GM12878 (cell line): ENCODE results near the gene GATAD2B. TPM values are rescaled to one million over a fixed set of nuclear protein-coding genes. Genes with fewer than 3 reads are reported as not detected.

Experiments used
- ASH2L ChIP-seq: fragments of 300-600, 200-600 bp; sonication (generic); IDR thresholded peaks from 2 replicates; pipeline ENCODE4 v1.6.1; 2017; ENCODE audit warnings: low read depth, mild to moderate bottlenecking, borderline replicate concordance
- EP300 ChIP-seq, 2 experiments: fragments of 150-350 bp in 1 of 2; IDR thresholded peaks; 2 replicates each; pipeline ENCODE4 v1.6.1; 2011 to 2012; ENCODE audit warnings: low read depth in 2 of 2, low read length in 2 of 2, borderline replicate concordance in 1 of 2, improper control_type of control experiment in 1 of 2, inconsistent platforms in 1 of 2; ENCODE audit not compliant: control insufficient read depth in 1 of 2
- IRF5 ChIP-seq: fragments of 450-650 bp; IDR thresholded peaks from 2 replicates; pipeline ENCODE4 v1.6.1; 2017; ENCODE audit warnings: borderline replicate concordance
- MEF2A ChIP-seq: IDR thresholded peaks from 2 replicates; pipeline ENCODE4 v1.6.1; 2011; ENCODE audit warnings: low read depth, mild to moderate bottlenecking, low read length, moderate library complexity; ENCODE audit not compliant: insufficient read depth
- MEF2B ChIP-seq: fragments of 450-650 bp; IDR thresholded peaks from 2 replicates; pipeline ENCODE4 v1.6.1; 2018; ENCODE audit warnings: mild to moderate bottlenecking, moderate library complexity; ENCODE audit not compliant: partially characterized antibody, poor library complexity, severe bottlenecking
- NBN ChIP-seq: fragments of 450-650 bp; IDR thresholded peaks from 2 replicates; pipeline ENCODE4 v1.6.1; 2016
- PML ChIP-seq: IDR thresholded peaks from 2 replicates; pipeline ENCODE4 v1.6.1; 2012; ENCODE audit warnings: low read length, inconsistent platforms
- POLR2AphosphoS5 ChIP-seq: IDR thresholded peaks from 2 replicates; pipeline ENCODE4 v1.6.1; 2011; ENCODE audit warnings: mild to moderate bottlenecking, low read length, inconsistent platforms
- RAD51 ChIP-seq: fragments of 450-650 bp; IDR thresholded peaks from 2 replicates; pipeline ENCODE4 v1.6.1; 2016; ENCODE audit warnings: moderate library complexity, mild to moderate bottlenecking, inconsistent platforms
- REST ChIP-seq: IDR thresholded peaks from 2 replicates; pipeline ENCODE4 v1.6.1; 2012; ENCODE audit warnings: mild to moderate bottlenecking, low read depth, low read length
- RFX5 ChIP-seq: IDR thresholded peaks from 2 replicates; pipeline ENCODE4 v1.6.1; 2011; ENCODE audit warnings: low read depth, low read length, improper control_type of control experiment
- SIN3A ChIP-seq: IDR thresholded peaks from 2 replicates; pipeline ENCODE4 v1.6.1; 2012; ENCODE audit warnings: low read depth, low read length, improper control_type of control experiment
- SMAD5 ChIP-seq: IDR thresholded peaks from 2 replicates; pipeline ENCODE4 v1.6.1; 2016; ENCODE audit warnings: antibody characterized with exemption, low read depth
- SREBF1 ChIP-seq: IDR thresholded peaks from 2 replicates; pipeline ENCODE4 v1.6.1; 2012; ENCODE audit warnings: mild to moderate bottlenecking, low read length
- STAT1 ChIP-seq: fragments of 450-650 bp; conservative IDR thresholded peaks from 2 replicates; pipeline ENCODE4 v1.6.1; 2014; ENCODE audit warnings: antibody characterized with exemption, mild to moderate bottlenecking
- STAT3 ChIP-seq: IDR thresholded peaks from 2 replicates; pipeline ENCODE4 v1.6.1; 2011; ENCODE audit warnings: low read depth, low read length, improper control_type of control experiment
- TAF1 ChIP-seq: IDR thresholded peaks from 2 replicates; pipeline ENCODE4 v1.6.1; 2011; ENCODE audit warnings: mild to moderate bottlenecking, low read depth, low read length, borderline replicate concordance
- WRNIP1 ChIP-seq: IDR thresholded peaks from 2 replicates; pipeline ENCODE4 v1.6.1; 2011; ENCODE audit warnings: low read depth, low read length, improper control_type of control experiment, borderline replicate concordance
- ZBTB11 ChIP-seq: fragments of 450-650 bp; formaldehyde crosslinking; IDR thresholded peaks from 2 replicates; pipeline ENCODE4 v1.5.0; 2022; ENCODE audit warnings: mild to moderate bottlenecking, missing genetic modification characterization
- ZBTB33 ChIP-seq: fragments of 450-650 bp; IDR thresholded peaks from 2 replicates; pipeline ENCODE4 v1.6.1; 2017; ENCODE audit warnings: mild to moderate bottlenecking
- polyA plus RNA-seq, 11 experiments: library from polyadenylated mRNA; depleted of rRNA in 4 of 11; unstranded in 6 of 11; stranded (reverse) in 5 of 11; fragments of >200 nt; fragmentation: Nextera tagmentation in 4 of 11; fragmentation: Illumina TruSeq in 1 of 11; extraction: Ambion mirVana in 4 of 11; extraction: Trizol in 1 of 11; gene quantifications; 1 replicate in 1 of 11; 2 replicates in 10 of 11; pipeline versions ENCODE4 v1.2.1 to v1.2.3, GENCODE V29; 2011 to 2016; ENCODE audit warnings: inconsistent platforms in 2 of 11, missing spikeins in 2 of 11, low read depth in 1 of 11
- total RNA-seq, 4 experiments: library from RNA; depleted of rRNA in 3 of 4; stranded (reverse); fragments of >200 nt in 3 of 4; fragmentation: Illumina TruSeq in 1 of 4; extraction: Trizol in 1 of 4; gene quantifications; 2 replicates each; pipeline versions ENCODE4 v1.2.1 to v1.2.3, GENCODE V29; 2013 to 2021

The GATAD2B gene
- total and polyA plus RNA-seq, 10 of the 15 experiments (the other 5 are each of a cell fraction or from before 2014, with no cell fraction given), result 2.4 to 63.1 (median 8.7) TPM

- TF ChIP-seq ZBTB33 (no peak), EP300 (IDR thresholded peaks at IDR 0.05; ENCODE audit: borderline replicate concordance in 1 of 2, control insufficient read depth in 1 of 2, low read depth in 2 of 2, low read length in 2 of 2) (peak; percentile 90 to 98), PML (peak; percentile 53; the same call in 1 of the 2 replicates), RFX5 (no peak), SIN3A (no peak), WRNIP1 (no peak), STAT1 (no peak), MEF2B (peak; percentile 57), IRF5 (no peak), SMAD5 (no peak), RAD51 (peak; percentile 48), REST (no peak), ASH2L (no peak), STAT3 (no peak), POLR2AphosphoS5 (peak; percentile 80; the same call in 1 of the 2 replicates), NBN (peak; percentile 96), ZBTB11 (no peak), SREBF1 (no peak), MEF2A (peak; percentile 42; the same call in 1 of the 2 replicates), TAF1 (peak; percentile 50; the same call in 1 of the 2 replicates)
Observed at GRCh38 chr1:153805042-153805745, 117.6 kb downstream of the GATAD2B start (continued).
